ENCODE results near the gene GOLIM4. TPM values are rescaled to one million over a fixed set of nuclear protein-coding genes. Genes with fewer than 3 reads are reported as not detected.

GOLIM4 gene
- total RNA-seq, 1 experiment from 2014 or later: 24.6 TPM

- H2AK5ac ChIP-seq (ENCODE audit: insufficient read length, low read length): no peak overlapping the region
- Mint-ChIP-seq H3K27me3 (ENCODE audit: low read depth) (no peaks in the 10 kb centered on the region), H3K4me1 (no peaks in the 10 kb centered on the region), H3K9me3 (no peaks in the 10 kb centered on the region), H3K4me3 (no peak overlapping the region), H3K27ac (no peak overlapping the region), H3K36me3 (ENCODE audit: insufficient read depth in 1 of 3, low read depth in 3 of 3) (no peaks in the 10 kb centered on the region)
- no peak overlapping the region for H4K8ac ChIP-seq (replicated peaks; ENCODE audit: insufficient read length, low read depth, low read length)
- H2BK5ac ChIP-seq (ENCODE audit: insufficient read length, low read length): no peak overlapping the region
- no peak overlapping the region for H2BK12ac ChIP-seq (ENCODE audit: insufficient read length, low read depth, low read length)
- H2BK20ac ChIP-seq (ENCODE audit: low read depth, low read length, poor library complexity, severe bottlenecking): no peak overlapping the region
- no peak overlapping the region for H3K23ac ChIP-seq (ENCODE audit: insufficient read length, low read depth, low read length)
- no peak overlapping the region for H2BK15ac ChIP-seq (ENCODE audit: low read depth, low read length)
- H3K18ac ChIP-seq (ENCODE audit: insufficient read length, low read depth, low read length): no peak overlapping the region
- TF ChIP-seq CTCF (conservative IDR thresholded peaks at IDR 0.05): no peak
- H3T11ph ChIP-seq (ENCODE audit: low read length): no peak overlapping the region
- WGBS (ENCODE audit: extremely low coverage, insufficient read length, low lambda C conversion rate): no CpG with 5 or more reads among the region's 3 CpGs
- H4K91ac ChIP-seq (ENCODE audit: insufficient read length, low read depth, low read length): no peak overlapping the region
- DNase-seq: no peak
- H4K20me1 ChIP-seq (ENCODE audit: control insufficient read depth, insufficient read depth, insufficient read length): no peaks in the 10 kb centered on the region
- no peak overlapping the region for H3K4ac ChIP-seq (ENCODE audit: low read depth, low read length)
- H3K4me2 ChIP-seq (ENCODE audit: insufficient read depth, insufficient read length, low read length): no peak overlapping the region
- H2AFZ ChIP-seq (ENCODE audit: low read length): no peak overlapping the region
- no peaks in the 10 kb centered on the region for H3K23me2 ChIP-seq (ENCODE audit: insufficient read length, low read depth, low read length, poor library complexity, severe bottlenecking)
- no peak overlapping the region for H3K27ac ChIP-seq (ENCODE audit: insufficient read length, low read depth, low read length)
- no peaks in the 10 kb centered on the region for H3K79me1 ChIP-seq (ENCODE audit: insufficient read depth, low read depth, low read length, poor library complexity, severe bottlenecking)
- H4K5ac ChIP-seq (ENCODE audit: insufficient read length, low read depth, low read length): no peak overlapping the region
- no peaks in the 10 kb centered on the region for H3K79me2 ChIP-seq (ENCODE audit: insufficient read depth, low read length)
- H3K9me3 ChIP-seq (ENCODE audit: control insufficient read depth, low read depth, low read length): no peaks in the 10 kb centered on the region
- H3K27me3 ChIP-seq (ENCODE audit: insufficient read depth, low read length): no peaks in the 10 kb centered on the region
- no peak overlapping the region for H2BK120ac ChIP-seq (ENCODE audit: low read depth, low read length, poor library complexity, severe bottlenecking)
- H3K14ac ChIP-seq (ENCODE audit: insufficient read depth, low read length): no peak overlapping the region
- H3K56ac ChIP-seq (ENCODE audit: insufficient read length, low read depth, low read length): no peak overlapping the region
- no peak overlapping the region for H3K9ac ChIP-seq (ENCODE audit: extremely low read depth, insufficient read length, low read length)
- no peaks in the 10 kb centered on the region for H3K4me1 ChIP-seq (ENCODE audit: insufficient read depth, low read length)
Observed at GRCh38 chr3:168117059-168117458, 21.3 kb upstream of the GOLIM4 start.
